Tibial nerve (tissue), 4 donors: ENCODE measurements around the gene CCDC170.

Experiments
- CTCF ChIP-seq, 5 experiments: fragments of 200-600 bp in 3 of 5; fragments of 450-650 bp in 2 of 5; sonication (generic) in 3 of 5; IDR thresholded peaks; one replicate each; pipeline ENCODE4 v1.5.1; 2016 to 2019; ENCODE audit warnings: antibody characterized with exemption in 5 of 5, mild to moderate bottlenecking in 3 of 5, moderate library complexity in 2 of 5
- EP300 ChIP-seq, 2 donors: sonication (generic); formaldehyde crosslinking; IDR thresholded peaks; one replicate each; pipeline ENCODE4 v1.6.1; 2017; ENCODE audit warnings: antibody characterized with exemption in 2 of 2, mild to moderate bottlenecking in 1 of 2
- POLR2A ChIP-seq, 2 donors: fragments of 450-650 bp; IDR thresholded peaks; one replicate each; pipeline ENCODE4 v1.6.1; 2017; ENCODE audit warnings: antibody characterized with exemption in 2 of 2, mild to moderate bottlenecking in 2 of 2, moderate library complexity in 2 of 2

- TF ChIP-seq CTCF (IDR thresholded peaks at IDR 0.05), result no peak
- TF ChIP-seq POLR2A (IDR thresholded peaks at IDR 0.05), result no peak
- TF ChIP-seq EP300 (IDR thresholded peaks at IDR 0.05), result no peak
Observed at GRCh38 chr6:151483994-151484393, 9.8 kb upstream of the CCDC170 start.
